ENCODE data around the gene UMODL1.
A peak's percentile ranks its signal among the peaks of the same experiment; 100 is the strongest.

Gene UMODL1

GRCh38 chr21:42071146-42071737 lies at the start of gene UMODL1:
UMODL1 (plus strand) TSS chr21:42071317; CDS start chr21:42071317, 0 bp downstream.
- no peak for DNase-seq

DNA sequence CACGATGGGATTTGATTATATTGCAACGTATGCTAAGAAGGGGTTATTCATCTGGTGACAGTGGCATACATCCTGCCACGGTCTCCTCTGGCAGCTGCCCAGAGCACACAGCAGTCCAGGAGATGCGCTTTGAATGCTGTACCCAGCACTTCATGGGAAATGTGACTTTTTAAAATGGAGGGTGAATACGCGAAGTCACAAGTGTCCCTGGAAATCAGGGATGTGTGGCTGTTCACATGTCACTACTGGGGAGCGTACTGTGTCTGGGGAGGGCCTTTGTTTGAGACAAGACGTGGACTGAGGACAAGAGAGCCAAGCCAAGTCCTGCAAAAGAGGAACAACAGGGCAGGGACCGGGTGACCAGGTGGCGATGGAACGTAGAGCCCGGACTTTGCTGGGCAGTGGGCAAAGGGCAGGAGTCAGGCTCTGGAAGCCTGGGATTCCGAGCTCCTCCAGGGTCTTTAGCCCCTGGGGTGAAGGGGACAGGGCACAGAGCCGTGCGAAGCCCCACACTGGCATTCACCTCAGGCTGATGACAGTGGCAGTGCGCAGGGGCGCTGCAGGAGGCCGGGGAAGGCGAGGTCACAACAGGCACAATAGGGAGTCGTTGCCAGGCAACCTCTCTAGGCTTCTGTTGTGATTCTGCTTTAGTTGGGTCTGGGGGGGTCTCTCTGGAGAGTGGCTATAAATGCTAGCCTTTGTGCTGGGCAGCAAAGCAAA lies 49.6 kb upstream of the UMODL1 start:
- DNase-seq: peak; percentile 34

GRCh38 chr21:42022091-42022430 lies 49.1 kb upstream of the UMODL1 start:
- DNase-seq: no peak

DNA sequence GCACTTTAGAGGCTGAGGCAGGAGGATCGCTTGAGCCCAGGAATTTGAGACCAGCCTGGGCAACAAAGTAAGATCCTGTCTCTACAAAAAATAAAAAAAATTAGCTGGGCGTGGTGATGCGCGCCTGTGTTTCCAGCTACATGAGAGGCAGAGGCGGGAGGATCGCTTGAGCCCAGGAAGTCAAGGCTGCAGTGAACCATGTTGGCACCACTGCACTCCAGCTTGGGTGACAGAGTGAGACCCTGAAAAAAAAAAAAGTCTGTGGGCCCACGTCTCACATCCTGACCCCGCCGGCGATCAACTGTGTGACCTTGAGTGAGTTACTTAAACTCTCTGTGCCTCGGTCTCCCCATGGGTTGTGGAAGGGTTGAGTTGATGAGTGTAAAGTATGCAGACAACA lies 48.2 kb upstream of the UMODL1 start:
- DNase-seq: no peak

DNA sequence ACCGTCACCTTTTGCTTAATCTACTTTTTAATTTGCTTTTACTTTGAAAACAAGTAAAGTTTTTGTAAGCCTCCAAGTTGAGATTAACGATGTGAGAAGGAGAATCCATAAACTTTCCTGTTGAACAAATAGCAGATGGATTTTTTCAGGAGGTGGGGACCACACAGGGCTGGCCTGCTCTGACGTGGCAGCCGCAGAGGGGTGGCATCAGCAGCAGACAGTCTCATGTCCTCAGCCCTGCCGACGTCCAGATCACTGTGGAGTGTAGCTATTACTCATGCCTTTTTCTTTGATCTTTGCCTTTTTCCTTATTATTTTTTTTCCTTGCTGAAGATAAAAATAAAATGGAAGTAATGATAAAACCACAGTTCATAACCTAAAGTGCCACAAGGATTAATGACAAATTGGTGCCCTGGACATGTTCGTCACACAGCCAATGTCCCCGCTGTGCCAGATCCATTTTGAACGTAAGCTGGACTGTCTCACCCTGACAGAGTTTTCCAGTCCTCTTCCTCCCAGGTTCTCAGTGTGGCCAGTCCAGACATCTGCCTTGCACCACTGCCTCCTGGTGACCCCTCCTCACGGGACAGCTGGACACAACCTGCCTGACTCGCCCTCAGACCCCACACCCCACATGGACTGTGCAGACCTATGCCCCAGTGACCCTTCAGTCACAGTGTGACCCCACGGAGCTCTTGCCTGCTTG lies 45.6 kb upstream of the UMODL1 start:
- DNase-seq: no peak

- DNase-seq: no peak
Measured at GRCh38 chr21:42026082-42026435, 45.1 kb upstream of the UMODL1 start.

- DNase-seq: no peak
Measured at GRCh38 chr21:42027085-42027821, 43.9 kb upstream of the UMODL1 start.

GRCh38 chr21:42027822-42028765 lies 43.0 kb upstream of the UMODL1 start:
- no peak for DNase-seq

DNA sequence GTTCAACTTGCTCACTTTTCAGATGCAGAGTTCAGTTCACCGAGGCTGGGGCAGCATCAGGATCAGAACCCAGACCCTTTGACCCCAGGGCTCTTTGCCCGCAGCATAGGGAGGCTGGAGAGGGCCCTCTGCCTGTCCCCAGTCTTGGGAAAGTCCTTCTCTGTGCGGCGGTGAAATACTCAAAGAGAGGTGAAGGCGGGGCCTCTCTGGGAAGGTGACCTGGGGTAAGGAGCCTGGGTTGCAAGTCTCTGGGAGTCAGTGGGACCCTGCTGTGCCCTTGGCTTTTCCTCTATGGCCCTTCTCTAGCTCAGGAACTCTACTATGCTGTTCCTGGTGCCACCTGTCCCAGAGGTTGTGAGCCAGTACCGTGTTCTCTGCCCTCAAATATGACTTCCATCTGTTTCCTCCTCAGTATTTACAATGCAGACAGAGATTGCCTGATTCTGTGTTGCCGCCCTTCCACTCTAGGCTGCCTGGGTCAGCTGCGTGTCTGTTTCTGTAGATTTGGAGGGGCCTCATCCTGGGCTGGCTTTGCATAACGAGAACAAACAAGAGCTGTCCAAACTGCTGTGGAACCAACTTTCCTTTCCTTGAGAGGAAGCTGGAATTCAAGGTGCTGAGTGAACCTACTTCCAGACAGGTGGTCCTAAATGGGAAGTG lies 42.2 kb upstream of the UMODL1 start:
- DNase-seq: no peak

DNA sequence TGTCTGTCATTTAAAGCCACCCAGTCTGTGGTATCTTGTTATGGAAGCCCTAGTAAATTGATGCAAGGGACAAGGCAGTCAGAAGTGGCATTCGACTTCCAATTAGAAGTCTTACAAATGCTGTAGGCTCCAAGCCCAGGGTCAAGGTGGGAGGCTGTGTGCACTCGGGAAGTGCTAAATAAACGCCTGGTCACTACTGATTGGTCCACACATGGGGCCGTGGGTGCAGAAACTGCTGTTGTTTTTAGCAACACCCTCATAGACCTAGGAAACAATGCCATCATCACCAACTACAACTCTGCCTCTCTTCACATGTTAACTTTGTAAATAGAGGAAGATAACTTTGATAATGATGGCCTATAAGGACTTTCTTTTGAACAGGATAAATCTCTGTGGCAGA lies 40.8 kb upstream of the UMODL1 start:
- DNase-seq: no peak

DNA sequence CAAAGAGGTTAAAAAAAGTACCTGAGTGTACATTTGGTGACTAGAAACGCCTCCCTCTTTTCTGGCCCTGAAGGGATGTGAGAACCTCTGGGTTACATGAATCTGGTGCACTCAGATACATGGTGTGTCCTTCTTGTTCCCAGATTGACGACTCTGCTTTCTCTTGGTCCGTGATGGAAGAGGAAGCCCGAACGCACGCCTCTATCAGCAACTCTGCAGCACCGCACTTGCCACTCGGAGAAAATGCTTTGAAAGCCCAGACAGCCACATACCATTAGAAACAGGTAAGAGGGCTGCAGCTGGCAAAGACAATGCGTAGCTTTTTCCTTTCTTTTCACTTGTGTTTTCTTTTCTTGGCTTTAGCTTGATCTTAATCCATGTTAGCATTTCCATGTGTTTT lies 39.9 kb upstream of the UMODL1 start:
- no peak for DNase-seq

DNA sequence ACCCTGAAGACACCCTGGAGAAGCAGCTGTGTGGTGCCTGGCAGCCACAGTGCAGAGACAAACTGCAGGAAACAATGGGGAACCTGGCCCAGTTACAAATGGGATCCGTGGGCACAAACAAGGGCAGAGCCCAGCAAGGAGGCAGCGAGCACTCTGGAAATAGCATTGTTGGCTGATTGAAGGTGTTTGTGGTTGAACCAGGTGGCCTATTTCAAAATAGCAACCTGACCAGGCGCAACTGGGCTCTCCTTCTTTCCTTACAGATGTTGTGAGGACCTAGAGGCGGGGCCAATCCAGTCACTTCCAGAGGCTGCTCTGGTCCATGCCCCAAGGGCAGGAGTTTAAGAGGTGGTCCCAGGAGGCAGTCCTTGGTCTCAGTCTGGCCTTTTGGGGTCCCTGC lies 39.3 kb upstream of the UMODL1 start:
- peak; percentile 6 for DNase-seq

- no peak for DNase-seq
Measured at GRCh38 chr21:42032266-42032665, 38.9 kb upstream of the UMODL1 start.

- no peak for DNase-seq
Measured at GRCh38 chr21:42032968-42033367, 38.1 kb upstream of the UMODL1 start.

GRCh38 chr21:42036313-42036712 lies 34.8 kb upstream of the UMODL1 start:
- no peak for DNase-seq

GRCh38 chr21:42037516-42037915 lies 33.6 kb upstream of the UMODL1 start:
- DNase-seq: no peak

DNA sequence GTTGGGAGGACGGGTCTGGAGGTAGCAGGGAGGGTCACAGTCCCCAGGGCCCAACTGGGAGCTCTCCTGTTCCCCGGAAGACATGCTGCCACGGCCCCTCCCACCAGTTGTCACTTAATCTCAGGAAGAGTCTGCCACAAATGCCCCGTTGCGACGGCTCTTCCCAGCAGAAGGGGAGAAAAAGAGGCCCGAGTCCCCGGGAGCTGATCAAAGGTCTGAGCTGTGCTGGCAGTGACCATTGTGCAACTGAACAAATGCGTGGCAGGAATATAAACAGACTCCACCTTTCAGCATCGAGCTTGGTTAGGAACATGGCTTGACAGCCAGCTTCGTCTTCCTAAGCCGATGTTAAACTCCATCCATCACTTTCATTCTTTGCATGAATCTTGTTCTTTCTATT lies 33.2 kb upstream of the UMODL1 start:
- no peak for DNase-seq

DNA sequence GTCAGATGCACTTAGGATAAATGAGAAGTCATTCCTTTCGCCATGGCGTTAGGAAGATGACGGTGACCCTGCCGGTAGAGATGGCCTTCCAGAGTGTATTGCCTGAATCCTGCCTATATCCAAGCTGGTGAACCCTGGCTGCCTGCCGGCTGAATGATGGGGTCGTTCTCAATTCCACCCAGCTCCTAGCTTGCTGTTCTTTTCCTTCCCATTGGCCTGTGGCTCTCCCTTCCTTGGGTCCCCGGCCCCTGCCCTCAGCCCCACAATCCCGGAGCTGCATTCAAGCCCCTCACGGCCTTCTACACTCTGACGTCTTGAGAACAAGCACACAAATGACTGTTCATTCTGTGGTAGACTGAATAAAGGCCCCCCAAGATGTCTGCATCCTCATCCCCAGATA lies 32.7 kb upstream of the UMODL1 start:
- DNase-seq: no peak

DNA sequence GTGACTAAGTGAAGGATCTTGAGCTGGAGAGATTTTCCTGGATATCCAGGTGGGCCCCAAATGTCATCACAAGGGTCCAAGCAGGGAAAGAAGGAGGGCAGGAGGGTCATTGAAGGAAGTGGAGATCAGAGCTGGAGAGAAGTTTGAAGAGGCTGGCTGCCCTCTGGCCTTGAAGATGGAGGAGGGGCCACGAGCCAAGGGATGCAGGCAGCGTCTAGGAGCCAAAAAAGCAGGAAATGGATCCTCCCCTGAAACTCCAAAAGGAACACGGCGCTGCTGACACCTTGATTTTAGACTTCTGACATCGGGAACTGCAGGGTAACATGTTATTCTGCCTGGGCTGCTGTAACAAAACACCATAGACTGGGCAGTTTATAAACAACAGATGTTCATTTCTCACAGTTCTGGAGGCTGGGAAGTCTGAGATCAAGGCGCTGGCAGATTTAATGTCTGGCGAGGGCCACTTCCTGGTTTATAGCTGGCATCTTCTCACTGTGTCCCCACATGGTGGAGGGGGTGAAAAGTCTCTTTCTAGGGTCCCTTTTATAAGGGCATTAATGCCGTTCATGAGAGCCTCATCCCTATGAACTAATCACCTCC lies 32.2 kb upstream of the UMODL1 start:
- no peak for DNase-seq

GRCh38 chr21:42039470-42039901 lies 31.6 kb upstream of the UMODL1 start:
- DNase-seq: no peak

DNA sequence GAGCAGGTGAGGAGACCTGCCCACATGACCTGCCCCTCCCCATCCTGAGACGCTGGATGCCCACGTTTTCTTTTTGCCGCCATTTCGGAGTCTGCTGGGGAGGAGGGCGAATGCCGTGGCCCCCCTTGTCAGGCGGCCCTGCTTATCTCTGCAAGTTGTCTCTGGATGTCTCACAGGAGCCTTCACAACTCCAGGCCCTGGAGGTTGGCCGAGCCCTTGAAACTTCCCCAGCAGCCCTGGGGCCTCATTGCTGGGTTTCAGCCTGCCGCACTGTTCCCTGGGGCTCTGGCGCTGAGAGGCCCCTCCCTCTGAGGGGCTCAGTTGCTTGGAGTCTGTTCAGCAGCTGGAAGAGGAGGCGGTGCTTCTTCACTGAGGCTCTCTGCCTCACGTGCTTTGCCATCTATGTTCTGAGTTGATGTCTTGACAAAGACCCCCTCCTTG lies 31.2 kb upstream of the UMODL1 start:
- no peak for DNase-seq
